Sciatic nerve (tissue), 2 donors: ENCODE results near the gene KY. TPM values are rescaled to one million over a fixed set of nuclear protein-coding genes. Genes with fewer than 3 reads are reported as not detected.
"Not testable (repeated sequence)": the region's sequence is repeated elsewhere in the genome, so short reads cannot be mapped to it uniquely, and the experiment has no call there.

ENCODE experiments used
- ATAC-seq: fragments of 200-7000 bp; cut with Tn5 transposase; one replicate; pipeline ENCODE4 v1.9.1; 2020; ENCODE audit warnings: mild to moderate bottlenecking, moderate library complexity
- DNase-seq: peaks from one replicate; pipeline ENCODE4 v3.0.0-alpha.2; 2020; ENCODE audit warnings: low spot score
- intact Hi-C: fragments of 100-400 bp; cut with DNase I; formaldehyde crosslinking; loops from one replicate; pipeline ENCODE4 v1.14.2; 2022
- total RNA-seq: library from RNA; stranded (reverse); fragmentation: NEBNext Ultra II Directional; extraction: Animal tissue kit (Norgen Biotek cat#: 25700); gene quantifications from one replicate; pipeline ENCODE4 v1.2.1, GENCODE V29; 2021
- donor health status: DM: no; HTN: no; CAD: no.
- donor health status: DM: no; HTN: no; CAD: no.

The KY gene
- total RNA-seq, 1 donor from 2014 or later = 3.3 TPM

DNA sequence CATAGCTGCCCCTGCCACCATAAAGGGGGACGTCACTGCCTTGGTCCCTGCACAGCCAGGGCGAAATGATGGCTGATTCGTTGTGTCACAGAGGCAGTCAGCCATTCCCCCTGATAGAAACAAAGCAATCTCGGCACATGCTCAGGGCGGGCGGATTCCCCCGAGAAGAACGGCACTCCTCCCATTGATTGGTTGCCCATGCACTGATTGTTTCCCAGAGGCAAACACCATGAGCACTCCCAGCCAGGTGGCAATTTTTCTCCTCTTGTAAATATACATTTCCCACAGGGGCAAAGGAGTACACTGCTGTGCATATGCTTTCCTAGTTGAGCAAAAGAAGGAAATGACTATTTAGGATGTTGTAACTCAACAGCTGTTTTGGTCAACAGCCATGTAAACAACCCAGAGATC, 56.5 kb downstream of the KY start:
- intact Hi-C loops = no loop called here
- ATAC-seq (no peak), DNase-seq (no peak)

DNA sequence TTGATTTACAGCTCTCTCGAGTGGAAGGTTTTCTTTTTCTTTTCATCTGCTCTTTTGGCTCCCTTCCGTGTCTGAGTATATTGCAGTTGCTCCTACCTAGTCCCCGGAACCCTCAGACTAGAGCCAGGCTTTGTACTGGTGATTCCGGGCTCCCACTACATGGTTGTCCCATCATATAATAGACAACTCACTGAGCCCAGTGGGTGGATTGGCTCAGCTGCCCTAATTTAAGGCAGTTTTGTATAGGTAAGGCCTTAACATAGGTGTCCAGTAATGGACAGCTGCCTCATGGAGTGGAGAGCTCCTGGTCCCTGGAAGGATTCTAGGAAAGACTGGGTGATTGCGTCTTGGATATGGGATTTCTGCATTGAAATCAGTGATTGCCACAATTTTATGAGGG, 58.0 kb downstream of the KY start:
- intact Hi-C loops = no loop called here
- ATAC-seq (no peak), DNase-seq (no peak)

DNA sequence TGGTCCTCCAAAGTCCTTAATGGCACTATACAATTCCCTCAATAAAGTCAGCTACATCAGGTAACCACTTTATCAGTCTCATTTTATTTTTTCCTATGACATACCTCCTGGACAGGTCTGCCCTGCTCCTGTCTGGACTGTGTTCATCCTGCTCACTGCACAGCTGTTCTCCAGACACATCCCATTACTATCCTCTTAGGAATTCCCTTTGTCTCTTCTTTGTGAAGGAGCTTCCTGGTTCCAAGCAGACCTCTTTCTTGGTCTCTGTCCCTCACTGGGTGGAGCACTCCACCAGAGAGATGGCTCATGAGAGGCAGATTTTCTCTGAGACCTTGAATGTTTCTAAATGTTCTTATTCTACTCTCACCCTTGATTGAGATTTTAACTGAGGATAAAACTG, 60.1 kb downstream of the KY start:
- intact Hi-C loops = no loop called here
- DNase-seq (no peak), ATAC-seq (no peak)

- no peak for ATAC-seq
- intact Hi-C loops = no loop called here
These were observed 71.6 kb downstream of the KY start for GRCh38 chr3:134579141-134579665.

DNA sequence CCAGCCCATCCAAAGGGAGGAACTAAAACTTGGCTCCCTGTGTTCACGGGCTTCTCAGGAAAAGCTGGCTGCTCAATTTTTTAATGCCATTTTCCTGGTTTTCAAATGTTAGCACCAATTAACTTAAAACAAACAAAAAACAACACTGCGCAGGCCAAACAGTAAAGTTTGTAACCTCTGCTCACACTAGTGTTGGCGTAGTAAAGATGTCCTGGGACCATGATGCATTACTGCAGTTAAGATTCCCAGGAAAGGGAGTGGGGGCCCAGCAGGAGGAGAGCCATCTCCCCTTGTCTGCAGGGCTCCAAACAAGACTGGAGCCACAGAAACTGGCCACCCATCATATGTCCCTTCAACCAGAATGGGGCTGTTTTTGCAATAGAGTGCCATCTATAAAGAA, 74.0 kb downstream of the KY start:
- ATAC-seq (no peak), DNase-seq (no peak)
- intact Hi-C loops = no loop called here

More at GRCh38 chr3:134579141-134579665, 71.6 kb downstream of the KY start:
- DNase-seq = no peak

DNA sequence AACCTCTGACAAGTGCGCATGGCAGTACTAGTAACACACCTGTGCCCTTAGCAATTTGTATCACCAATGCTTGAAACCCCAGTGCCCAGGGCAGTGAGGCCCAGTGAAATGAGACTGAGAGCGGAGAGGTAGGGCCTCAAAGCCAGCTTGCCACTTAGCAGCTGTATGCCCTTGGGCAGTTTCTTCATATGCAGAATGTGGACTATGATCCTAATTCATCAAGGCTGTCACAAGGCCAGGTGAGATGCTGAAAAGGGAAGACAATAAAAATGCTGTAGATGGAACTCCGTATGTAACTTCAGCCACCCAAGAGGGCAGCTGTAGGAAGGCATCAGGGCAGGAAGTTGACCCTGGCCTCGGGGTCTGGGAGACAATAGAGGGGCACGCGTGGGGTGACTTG, 74.4 kb downstream of the KY start:
- no peak for DNase-seq
- no peak for ATAC-seq
- intact Hi-C loops = no loop called here

DNA sequence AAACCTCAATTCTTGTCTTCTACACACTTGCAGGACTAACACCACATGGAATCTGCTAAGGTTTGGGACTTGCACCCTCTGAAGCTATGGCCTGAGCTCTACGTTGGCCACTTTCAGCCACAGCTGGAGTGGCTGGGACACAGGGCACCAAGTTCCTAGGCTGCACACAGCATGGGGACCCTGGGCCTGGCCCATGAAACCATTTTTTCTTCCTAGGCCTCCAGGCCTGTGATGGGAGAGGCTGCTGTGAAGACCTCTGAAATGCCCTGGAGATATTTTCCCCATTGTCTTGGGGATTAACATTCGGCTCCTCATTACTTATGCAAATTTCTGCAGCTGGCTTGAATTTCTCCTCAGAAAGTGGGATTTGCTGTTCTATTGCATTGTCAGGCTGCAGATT, 80.9 kb downstream of the KY start:
- DNase-seq, intact Hi-C loops, ATAC-seq: not testable (repeated sequence)

DNA sequence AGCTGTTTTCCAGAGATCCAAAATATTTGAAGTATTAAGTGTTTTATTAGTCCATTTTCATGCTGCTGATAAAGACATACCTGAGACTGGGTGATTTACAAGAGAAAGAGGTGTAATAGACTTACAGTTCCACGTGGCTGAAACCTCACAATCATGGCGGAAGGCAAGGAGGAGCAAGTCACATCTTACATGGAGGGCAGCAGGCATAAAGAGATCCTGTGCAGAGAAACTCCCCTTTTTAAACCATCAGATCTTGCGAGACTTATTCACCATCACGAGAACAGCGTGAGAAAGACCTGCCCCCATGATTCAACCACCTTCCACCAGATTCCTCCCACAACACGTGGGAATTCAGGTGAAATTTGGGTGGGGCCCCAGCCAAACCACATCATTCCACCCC, 82.0 kb downstream of the KY start:
- ATAC-seq = no peak

DNA sequence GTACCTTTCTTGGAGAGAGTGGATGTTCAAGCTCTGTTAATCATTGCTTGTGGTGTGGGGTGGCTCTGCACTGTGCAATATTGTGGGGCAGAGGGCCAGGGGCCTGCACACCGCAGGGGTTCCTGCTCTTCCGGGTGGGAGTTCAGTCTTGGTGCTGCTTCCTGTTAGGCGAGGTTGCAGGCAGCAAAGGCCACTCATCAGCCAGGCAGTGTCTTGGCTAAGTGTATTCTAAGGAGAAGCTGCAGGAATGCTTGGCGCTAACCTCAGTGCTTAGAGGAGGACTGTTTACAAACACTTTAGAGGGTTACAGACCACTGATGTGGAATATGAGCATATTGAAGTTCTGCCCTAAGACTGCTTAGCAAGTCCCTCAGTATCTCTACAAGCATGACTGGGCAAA, 83.2 kb downstream of the KY start:
- intact Hi-C loops = no loop called here
- ATAC-seq (no peak), DNase-seq (no peak)

More for the DNA sequence above, 82.0 kb downstream of the KY start:
- intact Hi-C loops = no loop called here
- no peak for DNase-seq

- intact Hi-C loops = no loop called here
- DNase-seq = no peak
These were observed 85.8 kb downstream of the KY start for GRCh38 chr3:134564991-134565390.

DNA sequence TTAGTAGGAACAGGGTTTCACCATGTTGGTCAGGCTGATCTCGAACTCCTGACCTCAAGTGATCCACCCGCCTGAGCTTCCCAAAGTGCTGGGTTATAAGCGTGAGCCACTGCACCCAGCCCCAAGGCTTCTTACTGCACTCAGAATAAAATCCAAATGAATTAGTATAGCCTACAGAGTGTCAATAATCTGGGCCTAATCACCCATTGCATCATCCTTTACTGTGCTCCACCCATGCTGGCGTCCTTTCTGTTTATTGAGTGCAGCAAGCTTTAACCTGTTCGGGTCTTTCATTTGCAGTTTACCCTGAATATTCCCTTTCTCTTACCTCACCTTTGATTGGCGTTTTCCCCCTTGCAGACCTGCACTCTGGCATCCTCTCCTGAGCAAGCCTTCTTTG, 87.2 kb downstream of the KY start:
- no peak for ATAC-seq
- DNase-seq = no peak
- intact Hi-C loops = no loop called here

More at GRCh38 chr3:134564991-134565390, 85.8 kb downstream of the KY start:
- no peak for ATAC-seq

DNA sequence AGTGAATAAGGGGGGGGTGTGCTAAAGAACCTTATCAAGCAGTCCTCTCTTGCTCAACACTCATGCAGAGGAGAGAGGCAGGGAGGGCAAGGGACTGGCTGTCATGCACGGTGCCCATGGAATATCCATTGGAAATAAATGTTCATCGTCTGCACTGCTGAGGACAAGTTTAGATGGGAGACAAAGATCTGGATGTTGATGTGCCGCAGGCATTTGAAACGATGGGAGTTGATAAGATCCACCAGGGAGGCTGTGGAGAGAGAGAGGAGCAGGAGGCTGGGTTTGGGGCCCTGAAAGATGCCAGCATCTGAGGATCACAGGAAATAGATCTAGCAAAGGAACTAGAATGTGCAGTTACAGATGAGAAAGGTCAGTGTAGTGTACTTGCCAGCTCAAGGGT, 88.8 kb downstream of the KY start:
- DNase-seq (no peak), ATAC-seq (no peak)
- intact Hi-C loops = no loop called here

- ATAC-seq = no peak
These were observed 91.2 kb downstream of the KY start for GRCh38 chr3:134559591-134559990.

More at GRCh38 chr3:134559591-134559990, 91.2 kb downstream of the KY start:
- DNase-seq = no peak
- intact Hi-C loops = no loop called here

Other genes starting within 250 kb of the KY start
- 39.1 TPM for gene ANAPC13, start 165.0 kb downstream of the KY start, total RNA-seq
- gene CEP63, start 165.0 kb downstream of the KY start, total RNA-seq = 31.3 TPM
- 6.6 TPM for gene EPHB1, start 144.2 kb upstream of the KY start, total RNA-seq